HEK293 (cell line): ENCODE results near the gene CTF1.

Experiments
- HOXD13 ChIP-seq: sonication (generic); formaldehyde crosslinking; IDR thresholded peaks from 2 replicates; pipeline ENCODE4 v1.8.0; 2022; ENCODE audit warnings: missing genetic modification reagents, borderline replicate concordance
- KLF1 ChIP-seq: fragments of 450-650 bp; formaldehyde crosslinking; IDR thresholded peaks from 2 replicates; pipeline ENCODE4 v1.5.1; 2016; ENCODE audit warnings: missing biosample characterization, missing genetic modification characterization
- MYNN ChIP-seq: fragments of 450-650 bp; formaldehyde crosslinking; IDR thresholded peaks from 2 replicates; pipeline ENCODE4 v1.5.1; 2016; ENCODE audit warnings: missing biosample characterization, missing genetic modification characterization, borderline replicate concordance
- PATZ1 ChIP-seq: fragments of 450-650 bp; formaldehyde crosslinking; IDR thresholded peaks from 2 replicates; pipeline ENCODE4 v1.5.1; 2016; ENCODE audit warnings: missing biosample characterization, missing genetic modification characterization
- SP3 ChIP-seq: fragments of 450-650 bp; formaldehyde crosslinking; IDR thresholded peaks from 2 replicates; pipeline ENCODE4 v1.5.1; 2016; ENCODE audit warnings: missing biosample characterization, missing genetic modification characterization
- SP7 ChIP-seq: fragments of 450-650 bp; formaldehyde crosslinking; IDR thresholded peaks from 2 replicates; pipeline ENCODE4 v1.5.1; 2016; ENCODE audit warnings: missing biosample characterization, missing genetic modification characterization
- TCF7L2 ChIP-seq: IDR thresholded peaks from 2 replicates; pipeline ENCODE4 v1.6.1; 2011; ENCODE audit warnings: low read depth, mild to moderate bottlenecking, inconsistent platforms, low read length, moderate library complexity, borderline replicate concordance
- ZBTB1 ChIP-seq: fragments of 450-650 bp; formaldehyde crosslinking; IDR thresholded peaks from 2 replicates; pipeline ENCODE4 v1.5.1; 2016; ENCODE audit warnings: missing biosample characterization, missing genetic modification characterization
- ZBTB49 ChIP-seq: fragments of 450-650 bp; formaldehyde crosslinking; IDR thresholded peaks from 2 replicates; pipeline ENCODE4 v1.5.1; 2016; ENCODE audit warnings: missing biosample characterization, missing genetic modification characterization, low read depth
- ZBTB8A ChIP-seq: fragments of 450-650 bp; formaldehyde crosslinking; IDR thresholded peaks from 2 replicates; pipeline ENCODE4 v1.5.1; 2016; ENCODE audit warnings: missing biosample characterization, missing genetic modification characterization
- ZFP37 ChIP-seq: fragments of 450-650 bp; formaldehyde crosslinking; IDR thresholded peaks from 2 replicates; pipeline ENCODE4 v1.5.1; 2016; ENCODE audit warnings: missing biosample characterization, missing genetic modification characterization
- ZNF133 ChIP-seq: fragments of 450-650 bp; formaldehyde crosslinking; IDR thresholded peaks from 2 replicates; pipeline ENCODE4 v1.5.1; 2016; ENCODE audit warnings: missing biosample characterization, missing genetic modification characterization
- ZNF174 ChIP-seq: fragments of 450-650 bp; formaldehyde crosslinking; IDR thresholded peaks from 2 replicates; pipeline ENCODE4 v1.5.0; 2017; ENCODE audit warnings: missing biosample characterization, mild to moderate bottlenecking, missing genetic modification characterization
- ZNF211 ChIP-seq: fragments of 450-650 bp; formaldehyde crosslinking; IDR thresholded peaks from 2 replicates; pipeline ENCODE4 v1.5.1; 2016; ENCODE audit warnings: low read depth, missing biosample characterization, missing genetic modification characterization
- ZNF24 ChIP-seq: fragments of 450-650 bp; formaldehyde crosslinking; IDR thresholded peaks from 2 replicates; pipeline ENCODE4 v1.5.1; 2016; ENCODE audit warnings: missing biosample characterization, missing genetic modification characterization
- ZNF248 ChIP-seq: fragments of 450-650 bp; formaldehyde crosslinking; IDR thresholded peaks from 2 replicates; pipeline ENCODE4 v1.5.1; 2017; ENCODE audit warnings: missing biosample characterization, missing genetic modification characterization
- ZNF324 ChIP-seq: fragments of 450-650 bp; formaldehyde crosslinking; IDR thresholded peaks from 2 replicates; pipeline ENCODE4 v1.5.1; 2016; ENCODE audit warnings: missing biosample characterization, missing genetic modification characterization
- ZNF394 ChIP-seq: fragments of 450-650 bp; formaldehyde crosslinking; IDR thresholded peaks from 2 replicates; pipeline ENCODE4 v1.5.1; 2016; ENCODE audit warnings: missing biosample characterization, missing genetic modification characterization, mild to moderate bottlenecking, moderate library complexity, borderline replicate concordance
- ZNF404 ChIP-seq: fragments of 450-650 bp; formaldehyde crosslinking; IDR thresholded peaks from 2 replicates; pipeline ENCODE4 v1.5.1; 2017; ENCODE audit warnings: missing biosample characterization, missing genetic modification characterization
- ZNF426 ChIP-seq: fragments of 450-650 bp; formaldehyde crosslinking; IDR thresholded peaks from 2 replicates; pipeline ENCODE4 v1.5.1; 2017; ENCODE audit warnings: missing biosample characterization, missing genetic modification characterization, mild to moderate bottlenecking, inconsistent platforms, moderate library complexity
- ZNF48 ChIP-seq: fragments of 450-650 bp; formaldehyde crosslinking; IDR thresholded peaks from 2 replicates; pipeline ENCODE4 v1.5.1; 2016; ENCODE audit warnings: missing biosample characterization, missing genetic modification characterization
- ZNF514 ChIP-seq: fragments of 450-650 bp; formaldehyde crosslinking; IDR thresholded peaks from 2 replicates; pipeline ENCODE4 v1.5.1; 2016; ENCODE audit warnings: missing biosample characterization, missing genetic modification characterization
- ZNF518A ChIP-seq: fragments of 450-650 bp; formaldehyde crosslinking; conservative IDR thresholded peaks from 2 replicates; pipeline ENCODE4 v1.5.1; 2016; ENCODE audit warnings: low read depth, missing biosample characterization, missing genetic modification characterization
- ZNF530 ChIP-seq: fragments of 450-650 bp; formaldehyde crosslinking; IDR thresholded peaks from 2 replicates; pipeline ENCODE4 v1.5.1; 2016; ENCODE audit warnings: low read depth, missing biosample characterization, missing genetic modification characterization
- ZNF555 ChIP-seq: fragments of 450-650 bp; formaldehyde crosslinking; conservative IDR thresholded peaks from 2 replicates; pipeline ENCODE4 v1.5.1; 2017; ENCODE audit warnings: missing biosample characterization, mild to moderate bottlenecking, missing genetic modification characterization, inconsistent platforms
- ZNF558 ChIP-seq: fragments of 450-650 bp; formaldehyde crosslinking; IDR thresholded peaks from 2 replicates; pipeline ENCODE4 v1.5.1; 2016; ENCODE audit warnings: missing biosample characterization, missing genetic modification characterization
- ZNF560 ChIP-seq: fragments of 450-650 bp; formaldehyde crosslinking; IDR thresholded peaks from 2 replicates; pipeline ENCODE4 v1.5.1; 2017; ENCODE audit warnings: missing biosample characterization, missing genetic modification characterization, borderline replicate concordance
- ZNF621 ChIP-seq: fragments of 450-650 bp; formaldehyde crosslinking; IDR thresholded peaks from 2 replicates; pipeline ENCODE4 v1.5.1; 2017; ENCODE audit warnings: missing biosample characterization, missing genetic modification characterization
- ZNF624 ChIP-seq: fragments of 450-650 bp; formaldehyde crosslinking; IDR thresholded peaks from 2 replicates; pipeline ENCODE4 v1.5.1; 2017; ENCODE audit warnings: missing biosample characterization, missing genetic modification characterization
- ZNF76 ChIP-seq: fragments of 450-650 bp; formaldehyde crosslinking; IDR thresholded peaks from 2 replicates; pipeline ENCODE4; 2016; ENCODE audit warnings: low read depth, missing biosample characterization, missing genetic modification characterization, borderline replicate concordance
- ZNF768 ChIP-seq: fragments of 450-650 bp; formaldehyde crosslinking; IDR thresholded peaks from 2 replicates; pipeline ENCODE4 v1.5.1; 2018; ENCODE audit warnings: missing biosample characterization, mild to moderate bottlenecking, missing genetic modification characterization
- ZNF791 ChIP-seq: fragments of 450-650 bp; formaldehyde crosslinking; IDR thresholded peaks from 2 replicates; pipeline ENCODE4 v1.5.1; 2016; ENCODE audit warnings: missing biosample characterization, missing genetic modification characterization

Gene CTF1

DNA sequence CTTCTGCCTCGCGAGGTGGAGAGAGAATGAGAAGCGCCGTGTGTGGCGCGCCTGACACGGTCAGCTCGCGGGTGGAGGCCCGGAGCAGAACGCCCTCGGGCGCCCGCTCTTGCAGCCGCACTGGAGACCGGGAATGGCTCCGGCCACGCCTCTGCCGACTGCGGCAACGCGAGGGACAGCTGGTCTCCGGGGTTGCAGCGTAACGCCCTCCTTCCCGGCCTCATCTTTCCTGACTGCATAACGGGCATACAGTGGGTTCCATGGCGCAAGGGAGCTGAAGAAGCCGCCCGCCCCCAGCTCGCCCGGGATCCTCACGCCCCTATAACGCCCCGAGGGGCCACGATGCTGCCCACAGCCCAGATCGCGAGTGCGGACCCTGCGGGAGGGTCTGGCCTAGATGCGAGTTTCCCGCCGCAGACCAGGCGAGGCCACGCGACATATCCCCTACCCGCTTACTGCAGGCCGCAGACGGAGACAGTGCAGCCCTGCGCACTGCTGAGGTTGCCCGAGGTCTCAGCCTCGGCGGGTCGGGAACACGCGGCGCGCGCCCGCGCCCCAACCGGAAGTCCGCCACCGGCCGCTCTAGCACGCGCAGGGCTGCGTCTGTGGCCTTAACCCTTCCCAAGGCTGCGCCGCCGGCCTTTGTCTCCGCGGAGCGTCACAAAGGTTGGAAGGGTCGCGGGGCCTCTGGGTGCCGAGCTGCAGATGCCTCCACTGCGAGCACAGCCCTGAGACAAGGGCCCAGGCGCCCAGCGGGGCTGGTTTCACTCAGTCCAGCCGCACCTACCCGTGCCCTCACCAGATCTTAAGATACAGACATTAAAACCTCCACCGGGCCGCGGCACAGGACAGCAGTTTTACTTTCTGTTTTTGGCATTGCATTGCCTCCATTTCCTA is 21.3 kb upstream of the CTF1 start (continued):
- TF ChIP-seq ZNF211 (tag by site-specific recombination) (no peak), ZBTB1 (tag by site-specific recombination) (peak; percentile 10; the same call in 1 of the 2 replicates), SP3 (peak; percentile 82), ZNF514 (tag by site-specific recombination) (no peak), ZNF555 (tag by site-specific recombination) (no peak), ZNF248 (tag by site-specific recombination) (no peak), HOXD13 (CRISPR knock-in tag) (peak; percentile 58; the same call in 1 of the 2 replicates), ZBTB8A (tag by site-specific recombination) (peak; percentile 98), PATZ1 (tag by site-specific recombination) (peak; percentile 84), ZNF48 (tag by site-specific recombination) (no peak), ZNF174 (tag by site-specific recombination) (no peak), ZNF530 (tag by site-specific recombination) (no peak), ZNF404 (tag by site-specific recombination) (no peak), ZNF324 (tag by site-specific recombination) (peak; percentile 96), MYNN (no peak), ZNF624 (tag by site-specific recombination) (no peak), ZNF24 (tag by site-specific recombination) (peak; percentile 94), ZNF560 (tag by site-specific recombination) (no peak), ZBTB49 (tag by site-specific recombination) (no peak), ZNF394 (peak; percentile 80; the same call in 1 of the 2 replicates), ZNF621 (tag by site-specific recombination) (no peak), ZFP37 (tag by site-specific recombination) (no peak; the same call in none of the 2 replicates), ZNF791 (tag by site-specific recombination) (no peak), ZNF76 (tag by site-specific recombination) (peak; percentile 84), ZNF558 (tag by site-specific recombination) (no peak), ZNF426 (tag by site-specific recombination) (no peak), KLF1 (peak; percentile 93), ZNF768 (peak; percentile 51; the same call in 1 of the 2 replicates), ZNF133 (tag by site-specific recombination) (no peak; the same call in 1 of the 2 replicates), ZNF518A (peak; percentile 71), TCF7L2 (no peak), SP7 (peak; percentile 95)
